GM19351 (cell line): ENCODE measurements around the gene PTN.

ENCODE experiments used
- ATAC-seq: cut with Tn5 transposase; IDR thresholded peaks from one replicate; pipeline ENCODE4 v1.9.1; 2021; ENCODE audit warnings: mild to moderate bottlenecking, moderate library complexity; ENCODE audit not compliant: unreplicated experiment

Gene PTN

DNA sequence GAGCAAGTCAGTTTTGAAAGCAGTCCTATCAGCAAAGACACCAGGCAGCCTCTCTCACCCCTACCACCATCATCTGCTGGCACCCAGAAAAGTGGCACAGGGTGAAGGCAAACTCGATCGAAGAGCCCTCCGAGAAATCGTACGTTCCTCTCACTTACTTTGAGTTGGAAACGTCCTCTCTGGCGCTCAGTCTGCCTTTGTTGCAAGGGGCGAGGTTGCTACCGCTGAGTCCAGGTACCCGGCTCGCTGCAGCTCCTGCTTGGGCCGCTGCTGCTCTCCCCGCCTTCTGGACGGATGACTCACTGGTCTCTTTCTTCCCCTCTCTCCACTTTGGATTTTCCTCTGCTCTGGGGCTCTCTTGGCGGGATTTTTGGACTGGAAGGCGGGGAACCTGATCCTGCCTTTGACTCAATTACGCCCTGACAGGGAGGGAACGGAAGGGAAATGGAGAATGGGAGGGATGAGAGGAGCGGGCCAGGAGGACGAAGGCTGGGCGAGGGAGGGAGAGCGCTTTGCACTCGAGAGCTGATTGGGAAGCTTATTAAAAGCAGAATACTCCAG, at the start of gene PTN:
Gene PTN, minus strand, starts transcription at position 453 of the 561 bp plus-strand sequence. CDS start 88,760 bp downstream, outside the sequence.
- ATAC-seq = no peak

DNA sequence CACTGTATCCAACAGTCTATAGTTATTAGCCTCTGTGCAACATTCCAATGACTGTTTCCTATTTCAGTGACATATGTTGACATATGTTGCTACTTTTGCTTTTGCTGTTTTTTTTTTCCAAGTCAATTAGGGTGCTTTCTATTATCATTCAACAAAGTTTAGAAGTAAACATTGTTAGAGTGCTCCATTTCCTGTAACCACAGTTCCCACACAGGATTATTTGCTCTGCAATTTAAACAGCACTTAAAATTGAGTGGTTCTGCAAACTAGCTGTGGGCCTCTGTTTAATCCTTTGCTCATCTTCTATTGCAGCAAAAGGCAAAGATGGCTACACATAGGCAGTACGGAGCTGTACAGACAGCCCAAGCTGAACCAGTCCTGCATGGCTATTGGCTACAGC, 46.5 kb upstream of the PTN start:
- no peak for ATAC-seq

GRCh38 chr7:137388916-137389315, 45.4 kb upstream of the PTN start:
- ATAC-seq = no peak

DNA sequence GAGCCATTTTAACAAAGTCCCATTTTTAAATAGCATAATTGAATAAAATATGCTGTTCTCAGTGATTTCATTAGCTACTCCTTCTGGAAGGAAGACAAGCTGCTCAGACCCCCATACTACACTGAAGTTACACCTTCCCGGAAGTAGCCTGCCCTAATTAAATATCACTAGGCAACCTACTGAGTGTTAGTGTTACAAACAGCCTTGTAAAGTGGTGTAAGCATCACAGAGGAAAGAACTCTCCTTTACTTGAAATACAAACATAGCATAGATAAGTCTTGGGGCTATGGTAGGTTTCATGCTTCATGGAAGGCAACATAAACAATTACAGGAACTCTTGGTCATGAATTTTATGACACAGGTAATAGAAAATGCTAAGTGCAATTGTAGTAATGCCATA, 43.4 kb upstream of the PTN start:
- ATAC-seq = no peak

DNA sequence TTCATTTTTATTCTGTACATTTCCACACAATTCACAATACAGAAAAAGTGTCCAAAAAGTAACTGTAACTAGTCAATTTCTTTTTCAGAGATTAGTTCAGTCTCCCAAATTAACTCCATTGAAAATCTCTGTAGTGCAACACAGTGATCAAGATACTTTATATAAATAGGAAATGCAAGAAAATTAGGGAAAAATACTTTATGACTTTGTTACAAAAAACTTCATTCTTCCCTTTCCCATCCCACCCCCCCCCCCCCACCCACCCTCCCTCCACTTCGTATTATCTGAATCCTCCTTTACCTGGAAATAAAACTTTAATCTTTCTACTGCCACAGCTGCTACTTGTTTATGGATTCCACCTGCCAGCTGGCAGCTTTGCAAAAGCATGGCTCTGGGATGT, 37.5 kb upstream of the PTN start:
- no peak for ATAC-seq

DNA sequence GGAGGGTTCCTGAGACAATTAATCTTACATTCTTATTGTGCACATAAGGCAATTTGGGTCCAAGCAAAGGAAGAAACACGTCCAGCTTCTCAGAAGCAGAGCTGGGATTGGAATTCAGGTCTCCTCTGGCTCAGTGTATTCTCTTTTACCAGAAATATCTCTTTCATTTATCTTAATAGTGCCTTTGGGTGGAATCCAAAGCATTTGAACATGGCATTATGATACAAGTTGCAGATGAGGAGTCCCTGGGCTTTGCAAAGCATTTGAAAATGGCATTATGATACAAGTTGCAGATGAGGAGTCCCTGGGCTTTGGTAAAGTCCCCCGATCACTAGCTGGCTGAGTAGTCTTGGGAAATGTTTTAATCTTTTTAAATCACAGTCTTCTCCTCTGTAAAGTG, 30.0 kb upstream of the PTN start:
- no peak for ATAC-seq

DNA sequence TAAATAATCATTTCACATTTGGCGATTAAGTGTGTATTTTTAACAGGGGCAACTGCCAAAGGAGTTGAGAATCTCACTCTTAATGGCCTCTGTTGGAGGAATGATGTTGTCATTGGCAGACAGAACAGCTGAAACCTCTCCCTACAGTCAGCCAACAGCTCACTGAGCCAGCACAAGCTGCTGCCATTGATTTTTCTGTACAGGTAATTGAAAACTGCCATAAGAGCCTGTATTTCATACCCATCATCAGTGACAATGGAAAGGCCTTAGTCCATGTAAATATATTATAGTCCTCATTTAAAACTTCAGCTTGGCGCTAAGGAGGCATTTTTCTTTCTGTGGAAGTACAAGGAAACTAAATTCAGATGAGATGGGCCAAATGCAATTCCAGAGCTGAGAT, 28.1 kb upstream of the PTN start:
- ATAC-seq = no peak

GRCh38 chr7:137366995-137367394, 23.5 kb upstream of the PTN start:
- no peak for ATAC-seq

- ATAC-seq = no peak
These were observed 20.1 kb upstream of the PTN start for GRCh38 chr7:137363683-137364082.

DNA sequence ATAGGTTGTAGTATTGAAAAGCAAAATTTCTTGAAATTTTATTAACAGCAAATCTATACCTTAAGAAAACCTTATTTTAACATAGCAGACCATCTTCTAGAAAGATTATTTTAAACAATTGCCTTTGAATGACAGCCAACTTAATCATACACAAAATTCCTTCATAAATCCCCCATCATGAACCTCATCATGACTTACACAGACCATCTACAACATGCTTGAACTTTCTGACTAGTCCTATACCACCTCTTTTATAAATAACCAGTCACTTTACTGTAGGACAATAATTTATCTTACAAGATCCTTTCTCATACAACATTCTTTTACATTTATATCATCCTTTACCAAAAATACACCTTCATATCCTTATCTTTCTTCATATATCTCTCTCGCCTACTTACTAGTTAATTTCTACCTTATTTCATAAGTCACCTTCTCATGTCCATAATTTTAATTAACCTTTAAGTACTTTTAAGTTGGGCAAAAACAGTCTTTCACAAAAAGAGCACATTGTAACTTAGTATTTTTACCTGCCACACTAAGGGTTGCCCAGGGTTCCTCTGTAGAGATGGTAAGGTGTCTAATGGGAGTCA, 16.6 kb upstream of the PTN start:
- no peak for ATAC-seq

DNA sequence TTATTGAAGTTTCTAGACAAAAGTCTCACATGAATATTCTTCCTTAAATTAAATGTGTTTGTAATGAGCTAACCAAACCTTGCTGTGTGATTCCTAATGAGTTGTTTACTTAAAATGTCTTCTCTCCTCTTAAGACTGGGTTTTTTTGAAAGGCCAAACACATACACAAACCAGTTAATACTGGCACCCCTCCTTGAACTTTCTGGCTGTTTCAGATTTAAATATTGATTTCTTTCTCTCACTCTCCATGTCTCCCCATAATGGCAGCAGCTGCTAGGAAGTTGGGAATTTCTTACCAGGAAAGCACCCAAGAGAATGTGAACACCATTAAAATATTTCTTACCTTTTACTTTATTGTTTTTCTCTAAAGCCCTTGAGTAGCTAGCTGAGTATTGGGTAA, 11.4 kb upstream of the PTN start:
- no peak for ATAC-seq

GRCh38 chr7:137354396-137354795, 10.9 kb upstream of the PTN start:
- ATAC-seq = no peak

- no peak for ATAC-seq
These were observed 8.4 kb upstream of the PTN start for GRCh38 chr7:137351941-137352340.

DNA sequence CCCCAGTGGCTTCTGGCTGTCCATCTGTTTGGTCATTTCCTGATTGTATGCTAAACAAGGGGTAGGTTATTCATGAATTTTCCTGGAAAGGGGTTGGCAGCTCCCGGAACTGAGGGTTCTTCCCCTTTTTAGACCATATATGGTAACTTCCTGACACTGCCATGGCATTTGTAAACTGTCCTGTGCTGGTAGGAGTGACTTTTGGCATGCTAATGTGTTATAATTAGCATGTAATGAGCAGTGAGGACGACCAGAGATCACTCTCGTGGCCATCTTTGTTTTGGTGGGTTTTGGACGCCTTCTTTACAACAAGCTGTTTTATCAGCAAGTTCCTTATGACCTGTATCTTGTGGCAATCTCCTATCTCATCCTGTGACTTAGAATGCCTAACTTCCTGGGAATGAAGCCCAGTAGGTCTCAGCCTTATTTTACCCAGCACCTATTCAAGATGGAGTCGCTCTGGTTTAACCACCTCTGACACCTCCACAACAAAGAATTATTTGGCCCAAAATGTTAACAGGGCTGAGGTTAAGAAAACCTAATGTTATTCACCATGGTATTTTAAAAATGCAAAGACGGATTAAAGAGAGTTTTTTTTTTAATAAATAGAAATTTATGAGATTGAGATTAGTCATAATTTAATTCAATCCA, 2.4 kb upstream of the PTN start:
- no peak for ATAC-seq

- no peak for ATAC-seq
These were observed 688 bp downstream of the PTN start for GRCh38 chr7:137342828-137343261.

DNA sequence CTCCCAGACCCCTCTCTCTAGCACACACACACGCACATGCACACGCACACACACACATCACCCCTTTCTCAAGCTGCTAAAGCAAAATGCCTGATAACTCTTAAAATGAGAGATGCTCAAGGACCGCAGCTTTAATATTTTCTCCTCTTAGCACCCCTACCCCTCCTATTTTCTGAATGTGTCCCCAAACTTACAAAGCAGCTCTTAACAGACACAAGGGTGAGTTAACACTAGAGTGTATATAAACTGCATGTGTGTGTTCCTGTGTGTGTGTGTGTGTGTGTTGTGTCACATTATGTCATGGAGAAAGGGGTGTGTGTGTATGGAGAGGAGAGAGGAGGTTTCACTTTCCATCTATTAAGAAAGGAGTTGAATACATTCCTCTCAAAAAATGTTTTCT, 1.3 kb downstream of the PTN start:
- ATAC-seq = no peak

DNA sequence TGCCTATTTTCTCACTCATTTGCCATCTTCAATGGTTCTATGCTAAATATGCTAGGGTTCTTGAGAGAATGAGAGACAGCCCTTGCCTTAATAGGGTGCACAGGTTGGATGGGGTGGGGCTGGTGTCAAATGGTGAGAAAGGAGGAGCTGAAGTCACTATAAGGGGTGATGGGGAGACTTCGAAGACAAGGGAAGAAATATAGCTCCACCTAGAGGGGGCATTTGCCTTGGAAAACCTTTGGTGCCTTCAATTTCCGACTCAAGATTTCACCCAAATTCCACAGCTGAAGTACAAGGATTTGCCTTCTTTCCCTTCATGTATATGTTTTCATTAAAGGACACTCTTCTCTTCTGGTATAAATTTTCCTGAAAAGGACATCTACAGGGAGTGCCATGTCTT, 5.6 kb downstream of the PTN start:
- ATAC-seq = no peak

- no peak for ATAC-seq
These were observed 7.7 kb downstream of the PTN start for GRCh38 chr7:137335814-137336213.

DNA sequence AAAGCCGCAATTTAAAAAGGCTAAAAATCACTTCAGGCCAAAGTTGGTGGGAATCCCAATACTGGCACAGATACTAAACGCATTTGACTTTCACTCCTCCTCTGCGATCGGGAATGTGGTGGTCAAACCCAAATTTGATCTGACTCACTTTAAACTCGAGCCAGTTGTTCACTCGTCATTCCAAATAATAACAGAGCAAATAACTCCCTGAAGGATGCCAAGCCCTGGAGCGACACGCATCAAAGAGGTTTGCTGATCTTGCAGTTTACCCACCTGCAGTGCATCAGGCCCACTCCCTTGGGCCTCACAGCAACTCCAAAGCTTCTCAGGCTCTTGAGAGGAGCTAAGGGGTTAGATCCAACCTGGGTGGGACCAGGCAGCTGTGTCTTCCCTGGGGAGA, 12.2 kb downstream of the PTN start:
- ATAC-seq = no peak

- ATAC-seq = no peak
These were observed 14.1 kb downstream of the PTN start for GRCh38 chr7:137329411-137329810.

GRCh38 chr7:137328373-137329120, 15.0 kb downstream of the PTN start:
- ATAC-seq = no peak

GRCh38 chr7:137325927-137326326, 17.6 kb downstream of the PTN start:
- ATAC-seq = no peak
